NCI-H2081 treated with DMSO at 0.1 percent for 48 hours (cell line): Measurements from ENCODE around the gene MRPL16.
"Not testable (repeated sequence)": the region's sequence is repeated elsewhere in the genome, so short reads cannot be mapped to it uniquely, and the experiment has no call there.

ENCODE experiments used
- DNase-seq: peaks from one replicate; lab custom pipeline; 2025; lab: John Stamatoyannopoulos, UW

The MRPL16 gene

GRCh38 chr11:59810189-59810910 lies at the start of gene MRPL16:
Gene MRPL16 (minus strand): TSS chr11:59810778. CDS start chr11:59810658, 120 bp downstream.
- DNase-seq = peak; percentile 57

DNA sequence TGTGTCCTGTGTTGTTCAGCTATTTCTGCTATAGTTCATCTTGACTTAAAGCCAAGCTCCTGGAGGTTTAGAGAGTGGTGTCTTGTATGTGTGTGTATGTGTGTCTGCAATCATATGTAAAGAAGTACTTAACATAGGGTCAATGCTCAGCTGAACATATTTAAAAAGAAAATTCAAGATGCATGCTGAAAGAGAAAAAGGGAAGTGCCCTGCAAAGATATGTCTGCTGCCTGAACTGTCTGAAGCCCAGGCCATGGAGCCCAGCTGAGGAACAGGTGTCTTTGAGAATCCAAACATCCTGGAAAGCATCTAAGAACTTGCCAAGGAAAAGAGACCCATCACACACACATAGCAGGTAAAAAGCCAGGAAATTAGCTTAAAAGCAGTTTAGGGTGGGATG lies 49.1 kb upstream of the MRPL16 start:
- no peak for DNase-seq

DNA sequence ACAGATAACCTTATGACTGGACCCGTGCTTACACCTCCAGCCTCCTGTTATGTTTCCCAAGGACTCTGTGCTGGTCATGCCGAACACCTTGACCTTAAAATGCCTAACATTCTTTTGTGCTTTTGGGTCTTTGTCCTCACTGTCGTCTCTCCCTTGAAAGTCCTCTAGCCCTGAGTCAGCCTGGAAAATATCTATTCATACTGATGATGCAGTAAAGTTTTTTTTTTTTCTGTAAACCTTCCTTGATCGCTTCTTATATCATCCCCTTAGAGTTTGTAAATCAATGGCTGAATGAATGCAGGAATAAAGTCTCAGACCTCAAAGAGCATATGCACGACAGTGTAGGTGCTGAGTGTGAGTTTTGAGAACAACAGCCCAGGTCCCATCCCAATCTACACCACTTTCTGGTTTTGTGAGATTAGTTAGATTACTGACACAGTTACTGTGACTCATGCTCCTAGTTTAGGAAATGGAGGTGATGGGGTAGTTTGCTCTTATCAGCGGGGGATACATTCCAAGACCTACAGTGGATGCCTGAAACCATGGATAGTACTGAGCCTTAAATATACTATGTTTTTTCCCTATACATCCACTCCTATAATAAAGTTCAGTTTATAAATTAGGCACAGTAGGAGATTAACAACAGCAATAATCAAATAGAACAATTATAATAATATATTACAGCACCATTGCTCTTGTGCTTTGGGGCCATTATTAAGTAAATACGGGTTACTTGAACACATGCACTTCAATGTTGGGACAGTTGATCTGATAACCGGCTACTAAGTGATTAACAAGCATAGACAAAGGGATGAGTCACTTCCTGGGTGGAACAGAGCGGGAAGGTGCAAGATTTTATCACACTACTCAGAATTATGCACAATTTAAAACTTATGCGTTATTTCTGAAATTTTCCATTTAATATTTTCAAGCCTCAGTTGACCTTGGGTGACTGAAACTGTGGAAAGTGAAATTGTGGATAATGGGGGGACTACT lies 47.2 kb upstream of the MRPL16 start:
- DNase-seq = no peak

GRCh38 chr11:59854871-59855270 lies 44.3 kb upstream of the MRPL16 start:
- no peak for DNase-seq

DNA sequence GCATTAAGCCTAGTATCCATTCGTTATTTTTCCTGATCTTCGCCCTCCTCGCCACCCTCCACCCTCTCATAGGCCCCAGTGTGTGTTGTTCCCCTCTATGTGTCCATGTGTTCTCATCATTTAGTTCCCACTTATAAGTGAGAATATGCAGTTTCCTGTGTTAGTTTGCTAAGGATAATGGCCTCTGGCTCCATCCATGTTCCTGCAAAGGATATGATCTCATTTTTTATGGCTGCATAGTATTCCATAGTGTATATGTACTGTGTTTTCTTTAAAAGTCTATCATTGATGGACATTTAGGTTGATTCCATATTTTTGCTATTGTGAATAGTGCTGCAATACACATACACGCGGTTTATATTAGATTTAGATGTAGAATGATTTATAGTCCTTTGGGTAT lies 40.8 kb upstream of the MRPL16 start:
- not testable (repeated sequence) for DNase-seq

DNA sequence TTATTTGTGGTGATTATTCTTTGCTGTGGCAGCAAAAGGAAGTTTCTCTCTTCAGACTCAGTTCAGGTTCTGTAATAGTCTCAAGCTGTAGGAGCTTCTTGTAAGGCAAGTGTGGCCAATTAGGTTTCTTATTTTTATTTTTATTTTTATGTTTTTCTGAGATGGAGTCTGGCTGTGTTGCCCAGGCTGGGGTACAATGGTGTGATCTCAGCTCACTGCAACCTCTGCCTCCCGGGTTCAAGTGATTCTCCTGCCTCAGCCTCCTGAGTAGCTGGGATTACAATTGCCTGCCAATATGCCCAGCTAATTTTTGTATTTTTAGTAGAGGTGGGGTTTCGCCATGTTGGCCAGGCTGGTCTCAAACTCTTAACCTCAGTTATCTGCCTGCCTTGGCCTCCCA lies 39.0 kb upstream of the MRPL16 start:
- not testable (repeated sequence) for DNase-seq

DNA sequence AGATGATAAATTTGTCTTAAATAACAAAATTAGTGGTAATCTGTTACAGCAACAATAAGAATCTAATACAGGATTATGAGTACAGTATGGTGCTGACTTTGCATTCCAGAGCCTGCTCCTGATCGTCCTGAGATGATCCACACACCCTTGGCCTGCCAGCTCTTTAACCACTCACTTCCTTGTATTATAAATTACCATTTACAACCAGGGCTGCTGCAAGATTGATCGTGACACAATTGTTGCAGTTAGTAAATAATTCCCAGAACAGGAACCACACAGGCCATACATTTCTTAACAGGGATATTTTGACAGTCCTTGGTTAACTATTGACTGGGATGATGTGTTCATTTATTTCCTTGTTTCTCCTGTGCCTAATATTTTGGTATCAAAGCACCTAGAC lies 38.6 kb upstream of the MRPL16 start:
- no peak for DNase-seq

- DNase-seq = not testable (repeated sequence)
These were observed 37.9 kb upstream of the MRPL16 start for GRCh38 chr11:59848439-59848838.

DNA sequence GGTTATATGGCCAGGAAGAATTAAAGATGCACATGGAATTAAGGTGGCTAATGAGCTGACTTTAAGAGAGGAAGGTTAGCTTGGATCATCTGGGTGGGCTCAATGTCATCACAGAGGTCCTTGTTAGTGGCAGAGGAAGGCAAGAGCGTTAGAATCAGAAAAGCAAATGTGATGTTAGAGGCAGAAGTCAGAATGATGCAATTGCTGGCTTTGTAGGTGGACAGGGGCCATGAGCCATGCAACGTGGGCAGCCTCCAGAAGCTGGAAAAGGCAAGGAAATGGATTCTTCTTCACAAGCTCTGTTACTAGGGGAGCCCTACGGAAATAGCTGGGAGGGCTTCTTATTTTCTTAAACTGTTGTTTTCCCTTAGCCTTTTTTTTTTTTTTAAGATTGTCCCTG lies 37.0 kb upstream of the MRPL16 start:
- DNase-seq = no peak

- DNase-seq = no peak
These were observed 36.0 kb upstream of the MRPL16 start for GRCh38 chr11:59846556-59846955.

- DNase-seq = no peak
These were observed 34.8 kb upstream of the MRPL16 start, which contains the start of gene CBLIF for GRCh38 chr11:59845399-59845798. Gene CBLIF (minus strand): TSS chr11:59845499. CDS start chr11:59845453, 46 bp downstream.

- DNase-seq = no peak
These were observed 31.7 kb upstream of the MRPL16 start for GRCh38 chr11:59842316-59842715.

GRCh38 chr11:59841514-59841913 lies 30.9 kb upstream of the MRPL16 start:
- DNase-seq = no peak

DNA sequence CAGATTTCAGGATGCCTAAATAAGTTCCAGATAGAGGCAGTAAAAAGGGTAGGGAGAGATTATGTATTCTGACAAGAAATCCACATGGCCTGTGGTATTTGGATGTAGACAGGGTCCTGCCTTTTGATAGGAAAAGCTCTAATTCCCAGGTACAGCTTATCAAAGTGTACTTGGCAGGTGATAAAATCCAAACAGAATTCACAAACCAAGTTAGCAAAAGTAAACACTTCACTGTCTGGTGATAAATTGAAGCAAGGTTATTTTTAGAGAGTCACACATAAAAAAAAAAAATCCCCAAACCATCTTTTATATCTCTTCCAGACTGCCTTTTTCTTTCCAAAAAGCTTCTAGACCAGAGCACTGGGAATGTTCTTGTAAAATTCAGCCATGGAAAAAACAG lies 29.0 kb upstream of the MRPL16 start:
- no peak for DNase-seq

GRCh38 chr11:59833602-59834001 lies 23.0 kb upstream of the MRPL16 start:
- DNase-seq = no peak

DNA sequence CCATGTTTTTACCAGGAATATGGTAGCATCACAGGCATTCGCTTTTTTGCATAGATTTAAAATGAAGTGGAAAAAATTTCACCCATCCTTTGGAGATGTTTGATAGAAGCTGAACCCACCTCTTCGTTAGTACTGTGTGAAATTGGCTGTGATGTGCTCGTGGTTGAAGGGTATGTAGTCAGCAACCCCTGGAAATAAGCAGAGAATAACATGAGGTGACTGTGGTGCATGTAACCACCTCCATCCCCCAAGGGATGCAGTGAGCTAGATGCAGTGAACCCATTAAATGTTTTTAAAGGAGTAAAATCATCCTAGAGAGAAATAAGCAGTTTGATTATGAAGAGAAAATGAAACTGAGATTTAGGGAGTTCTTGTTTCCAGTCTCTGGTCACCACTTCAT lies 18.8 kb upstream of the MRPL16 start:
- no peak for DNase-seq

DNA sequence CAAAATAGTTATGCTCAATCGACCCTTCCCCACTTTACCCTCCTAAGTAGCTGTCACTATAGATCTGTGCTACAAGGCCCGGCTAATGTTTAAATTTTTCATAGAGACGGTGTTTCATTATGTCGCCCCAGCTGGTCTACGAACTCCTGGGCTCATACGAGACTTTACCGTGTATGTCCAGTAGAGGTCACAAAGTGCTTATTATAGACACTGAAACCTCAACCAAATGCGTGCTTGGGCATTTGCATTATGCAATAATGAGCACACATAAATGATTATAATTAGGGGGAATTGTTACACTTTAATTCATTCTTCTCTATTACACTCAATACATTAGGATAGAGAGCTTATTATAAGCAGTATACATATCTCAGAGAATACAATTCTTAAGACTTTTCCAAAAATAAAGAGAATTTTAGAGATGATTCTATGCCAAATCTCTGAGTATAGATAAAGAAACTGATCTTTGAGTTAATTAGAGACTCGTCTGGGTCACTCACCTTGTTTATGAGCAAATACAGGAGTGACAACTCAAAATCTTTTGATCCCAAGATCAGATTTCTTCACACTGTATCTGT lies 12.5 kb upstream of the MRPL16 start:
- no peak for DNase-seq

DNA sequence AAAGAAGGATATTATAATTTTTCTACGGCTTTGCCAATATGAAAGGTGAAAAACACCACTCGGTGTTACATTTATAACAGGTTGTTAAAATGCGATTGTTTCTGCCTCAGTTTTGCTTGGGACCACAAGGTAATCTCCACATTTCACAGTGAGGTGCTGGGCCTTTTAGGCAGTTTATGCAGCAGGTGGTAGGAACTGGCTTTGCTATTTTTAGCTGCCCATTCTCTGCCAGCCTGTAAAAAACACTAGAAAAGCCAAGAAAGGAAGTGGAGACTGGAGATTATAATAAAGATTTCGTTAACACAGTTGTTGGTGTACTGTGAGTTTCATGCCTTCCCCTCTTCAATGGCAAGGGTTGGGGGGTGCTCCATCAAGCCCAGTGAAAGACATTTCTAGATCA lies 8.0 kb upstream of the MRPL16 start:
- DNase-seq = no peak

- DNase-seq = not testable (repeated sequence)
These were observed 5.9 kb upstream of the MRPL16 start for GRCh38 chr11:59816434-59816833.

DNA sequence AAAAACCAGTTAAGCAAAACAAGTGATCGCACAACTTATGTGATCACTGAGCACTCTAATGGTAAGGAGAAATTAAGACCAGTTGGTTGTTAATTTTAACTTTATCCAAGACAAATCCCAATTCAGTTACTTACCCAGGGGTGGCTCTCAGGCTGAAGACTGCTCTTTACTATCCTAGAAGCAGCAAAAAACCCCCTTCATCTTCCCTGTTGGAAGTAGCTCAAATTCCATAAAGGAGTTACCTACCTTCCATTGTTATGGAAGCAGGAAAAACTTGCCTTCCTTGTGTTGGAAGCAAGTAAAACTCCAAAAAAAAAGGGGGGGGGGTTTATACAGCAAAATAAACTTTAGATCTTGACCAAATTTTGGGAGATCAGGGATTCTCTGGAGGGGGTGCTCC lies 5.2 kb upstream of the MRPL16 start:
- DNase-seq = no peak

DNA sequence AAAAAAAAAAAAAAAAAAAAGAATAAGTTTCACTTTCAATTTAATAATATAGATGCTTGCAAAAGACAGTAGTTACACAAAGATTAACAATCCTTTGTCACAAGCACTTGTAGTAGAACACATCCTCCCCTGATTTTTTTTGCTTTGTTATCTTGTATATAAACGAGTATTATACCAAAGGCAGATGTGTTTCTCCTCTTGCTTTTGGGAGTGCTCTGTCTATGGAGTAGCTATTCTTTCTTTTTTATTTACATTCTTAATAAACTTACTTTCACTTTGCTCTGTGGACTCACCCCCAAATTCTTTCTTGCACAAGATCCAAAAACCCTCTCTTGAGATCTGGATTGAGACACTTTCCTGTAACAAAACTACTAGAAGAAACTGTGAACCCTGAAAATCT lies 3.4 kb upstream of the MRPL16 start:
- DNase-seq = no peak

DNA sequence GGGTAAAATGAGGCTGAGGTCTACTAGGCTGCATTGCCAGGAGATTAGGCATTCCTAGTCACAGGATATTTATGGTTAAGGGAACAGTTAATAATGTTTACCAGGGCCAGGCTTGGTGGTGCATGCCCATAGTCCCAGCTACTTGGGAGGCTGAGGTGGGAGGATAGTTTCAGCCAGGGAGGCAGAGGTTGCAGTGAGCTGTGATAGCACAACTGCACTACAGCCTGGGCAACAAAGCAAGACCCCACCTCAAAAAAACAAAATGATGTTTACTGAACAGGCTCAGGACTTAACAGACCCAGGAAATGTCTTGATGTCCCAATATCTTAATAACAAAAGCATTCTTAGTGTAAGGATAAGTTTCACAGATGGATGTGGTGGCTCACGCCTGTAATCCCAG lies 2.8 kb upstream of the MRPL16 start:
- no peak for DNase-seq

- DNase-seq = no peak
These were observed 1.6 kb upstream of the MRPL16 start for GRCh38 chr11:59812220-59812619.
